GM06990 (cell line): ENCODE data around the gene C1QL4.
A peak's percentile ranks its signal among the peaks of the same experiment; 100 is the strongest.

ENCODE experiments used
- DNase-seq: peaks from one replicate; pipeline ENCODE4 v3.0.0-alpha.2; 2011; ENCODE audit not compliant: insufficient read length; ENCODE audit errors: extremely low read depth
- H3K27me3 ChIP-seq: replicated peaks from 2 replicates; pipeline ENCODE4 v1.6.0; 2011; ENCODE audit warnings: low read length; ENCODE audit not compliant: control insufficient read depth, insufficient read depth
- H3K36me3 ChIP-seq: 2 replicates; pipeline ENCODE4 v1.5.1; 2011; ENCODE audit warnings: low read length; ENCODE audit not compliant: control insufficient read depth, insufficient read depth
- H3K4me3 ChIP-seq: replicated peaks from 2 replicates; pipeline ENCODE4 v1.5.1; 2011; ENCODE audit warnings: low read depth, mild to moderate bottlenecking, control low read depth, low read length
- TF ChIP-seq, protein P1 (sequence below): IDR thresholded peaks from 2 replicates; pipeline ENCODE4 v1.5.1; 2011; ENCODE audit warnings: low read length, control low read depth, mild to moderate bottlenecking, inconsistent platforms; ENCODE audit not compliant: insufficient read depth, poor library complexity, severe bottlenecking

Gene C1QL4

DNA sequence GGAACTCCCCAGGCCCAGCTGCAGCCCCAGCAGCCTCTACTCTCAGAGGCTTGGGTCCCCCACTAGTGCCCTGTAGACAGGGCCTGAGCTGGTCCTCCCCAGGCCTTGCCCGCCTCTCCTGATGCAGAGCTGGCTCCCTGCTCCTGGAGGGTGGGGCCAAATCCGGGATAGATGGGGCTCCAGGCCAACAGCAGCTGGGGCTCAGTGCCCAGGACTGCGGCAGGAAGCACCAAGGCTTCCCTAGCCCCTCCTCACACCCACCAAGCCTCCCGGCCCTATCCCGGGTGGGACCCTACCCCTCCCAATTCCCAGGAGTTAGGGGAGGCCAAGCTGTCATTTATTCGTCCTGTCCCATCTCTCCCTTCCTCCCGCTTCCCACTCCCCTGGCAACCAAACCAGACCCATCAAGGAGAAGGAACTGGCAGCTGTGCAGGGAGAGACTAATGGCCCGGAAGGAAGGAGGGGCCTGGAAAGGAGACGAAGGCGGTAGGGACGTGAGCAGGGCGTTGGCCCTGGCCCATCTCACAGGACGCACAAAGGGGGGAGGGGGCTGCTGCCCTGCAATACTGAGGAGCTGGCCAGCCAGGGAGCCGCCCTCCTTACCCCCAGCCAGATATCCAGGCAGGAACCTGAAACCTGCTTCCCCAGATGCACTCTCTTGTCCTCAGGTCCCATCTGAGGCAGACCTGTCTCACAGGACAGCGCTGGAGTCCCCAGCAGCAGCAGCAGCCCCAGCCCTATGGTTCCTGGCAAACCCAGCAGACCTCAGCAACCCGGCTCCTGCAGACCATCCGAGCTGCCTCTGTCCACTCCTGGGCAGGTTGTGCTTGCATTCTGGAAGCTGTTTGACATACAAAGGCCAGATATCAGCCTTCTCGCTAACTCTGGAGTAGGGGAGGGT, 43.7 kb downstream of the C1QL4 start:
- H3K27me3 ChIP-seq, result peaks cover 6% of the 10 kb centered on the region; the same call in 1 of the 2 replicates
- no peaks in the 10 kb centered on the region for H3K36me3 ChIP-seq
- no peak for DNase-seq
- TF ChIP-seq, protein P1, sequence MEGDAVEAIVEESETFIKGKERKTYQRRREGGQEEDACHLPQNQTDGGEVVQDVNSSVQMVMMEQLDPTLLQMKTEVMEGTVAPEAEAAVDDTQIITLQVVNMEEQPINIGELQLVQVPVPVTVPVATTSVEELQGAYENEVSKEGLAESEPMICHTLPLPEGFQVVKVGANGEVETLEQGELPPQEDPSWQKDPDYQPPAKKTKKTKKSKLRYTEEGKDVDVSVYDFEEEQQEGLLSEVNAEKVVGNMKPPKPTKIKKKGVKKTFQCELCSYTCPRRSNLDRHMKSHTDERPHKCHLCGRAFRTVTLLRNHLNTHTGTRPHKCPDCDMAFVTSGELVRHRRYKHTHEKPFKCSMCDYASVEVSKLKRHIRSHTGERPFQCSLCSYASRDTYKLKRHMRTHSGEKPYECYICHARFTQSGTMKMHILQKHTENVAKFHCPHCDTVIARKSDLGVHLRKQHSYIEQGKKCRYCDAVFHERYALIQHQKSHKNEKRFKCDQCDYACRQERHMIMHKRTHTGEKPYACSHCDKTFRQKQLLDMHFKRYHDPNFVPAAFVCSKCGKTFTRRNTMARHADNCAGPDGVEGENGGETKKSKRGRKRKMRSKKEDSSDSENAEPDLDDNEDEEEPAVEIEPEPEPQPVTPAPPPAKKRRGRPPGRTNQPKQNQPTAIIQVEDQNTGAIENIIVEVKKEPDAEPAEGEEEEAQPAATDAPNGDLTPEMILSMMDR, result no peak
- H3K4me3 ChIP-seq, result no peak overlapping the region

- H3K4me3 ChIP-seq, result no peak overlapping the region
- H3K27me3 ChIP-seq, result peaks cover 6% of the 10 kb centered on the region; the same call in 1 of the 2 replicates
- no peak for DNase-seq
- no peaks in the 10 kb centered on the region for H3K36me3 ChIP-seq
- TF ChIP-seq, protein P1, result no peak
Measured at GRCh38 chr12:49292729-49293055, 44.3 kb downstream of the C1QL4 start.

- no peaks in the 10 kb centered on the region for H3K36me3 ChIP-seq
- H3K27me3 ChIP-seq, result no peaks in the 10 kb centered on the region; the same call in 1 of the 2 replicates
- TF ChIP-seq, protein P1, result no peak
- DNase-seq, result no peak
- no peak overlapping the region for H3K4me3 ChIP-seq
Measured at GRCh38 chr12:49288922-49289555, 47.9 kb downstream of the C1QL4 start.

DNA sequence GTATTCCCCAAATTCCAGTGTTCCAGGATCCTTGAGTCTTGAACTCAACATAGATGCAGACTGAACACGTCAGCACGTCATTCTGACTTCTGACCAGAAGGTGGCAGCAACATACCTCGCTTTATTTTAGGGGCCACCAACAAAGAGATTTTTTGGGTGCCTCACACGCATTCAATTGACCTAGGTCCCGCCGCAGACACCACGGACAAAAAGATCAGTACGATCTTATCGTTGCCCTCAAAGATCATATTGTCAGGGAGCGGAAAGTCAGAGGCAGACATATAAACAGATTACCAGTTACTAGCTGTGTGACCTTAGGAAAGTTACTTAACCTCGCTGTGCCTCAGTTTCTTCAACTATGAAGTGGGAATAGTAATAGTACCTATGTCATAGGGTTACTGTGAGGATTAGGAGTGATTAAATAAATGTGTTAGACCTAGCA, 48.6 kb downstream of the C1QL4 start:
- Histone ChIP-seq H3K4me3 (no peak overlapping the region), H3K27me3 (no peaks in the 10 kb centered on the region), H3K36me3 (no peaks in the 10 kb centered on the region)
- TF ChIP-seq, protein P1, result peak; percentile 73
- no peak for DNase-seq

DNA sequence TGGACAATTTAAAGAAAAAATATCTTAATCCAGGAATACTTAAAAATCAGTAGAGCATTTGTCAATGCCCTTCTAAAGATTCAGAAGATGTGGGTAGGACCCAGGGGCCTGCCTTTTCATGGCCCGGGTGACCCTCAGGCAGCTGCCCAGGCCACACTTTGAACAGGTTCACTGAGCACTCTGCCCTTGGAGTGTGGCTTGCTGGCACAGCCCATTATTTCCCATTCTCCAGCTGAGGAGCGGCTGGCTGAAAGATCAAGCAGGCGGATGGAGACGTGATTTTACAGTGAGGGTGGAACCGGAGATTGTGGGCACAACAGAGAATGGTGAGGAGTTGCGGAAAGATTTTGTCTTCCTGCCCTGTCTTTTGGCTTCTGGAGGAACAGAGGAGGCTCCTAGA, 49.1 kb downstream of the C1QL4 start:
- no peak for DNase-seq
- no peaks in the 10 kb centered on the region for H3K36me3 ChIP-seq
- no peak overlapping the region for H3K4me3 ChIP-seq
- TF ChIP-seq, protein P1, result no peak
- no peaks in the 10 kb centered on the region for H3K27me3 ChIP-seq
